Kidney glomerular epithelial cell (primary cell): ENCODE data around the gene IL24.

ENCODE experiments used
- DNase-seq: peaks from one replicate; lab custom pipeline; 2025; lab: John Stamatoyannopoulos, UW

The IL24 gene

DNA sequence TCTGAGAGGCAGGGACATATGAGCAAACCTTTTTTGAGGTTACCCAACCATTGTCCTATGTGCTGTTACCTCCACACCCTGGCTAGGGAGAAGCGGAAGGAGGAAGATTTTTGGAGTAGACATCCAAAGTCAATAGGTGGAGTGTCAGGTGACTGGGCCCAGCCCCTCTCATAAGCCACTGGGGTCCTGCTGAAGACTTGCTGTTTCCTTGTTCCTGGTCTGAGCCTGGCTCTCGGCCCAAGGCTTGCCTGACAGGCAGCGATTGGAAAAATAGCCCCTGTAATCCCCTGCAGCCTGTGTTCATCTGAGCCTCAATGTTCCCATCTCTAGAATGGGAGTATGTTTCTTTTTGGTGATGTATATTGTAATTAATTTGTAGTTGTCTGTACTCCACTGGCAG, 55.9 kb downstream of the IL24 start:
- DNase-seq: no peak

DNA sequence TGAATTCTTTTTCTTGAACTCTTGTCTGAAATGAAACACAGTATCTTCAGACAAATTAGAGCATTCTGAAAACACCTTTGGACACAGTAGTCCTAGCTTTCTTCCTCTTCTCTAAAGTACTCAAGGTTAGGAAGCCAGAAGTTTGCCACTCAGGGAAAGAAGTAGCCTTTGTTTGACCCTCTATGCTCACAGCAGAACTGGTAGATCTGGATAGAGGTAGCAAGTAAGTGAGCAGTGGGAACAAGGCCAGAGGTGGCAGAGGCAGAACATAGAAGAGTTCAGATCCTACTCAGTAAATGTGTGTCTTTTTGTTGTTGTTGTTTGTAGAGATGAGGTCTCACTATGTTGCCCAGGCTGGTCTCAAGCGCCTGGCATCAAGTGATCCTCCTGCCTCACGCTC, 56.4 kb downstream of the IL24 start:
- no peak for DNase-seq
